D721Med (cell line): ENCODE measurements around the gene C5orf63.

Experiments used
- DNase-seq: peaks from one replicate; pipeline ENCODE4 v3.0.0; 2011; ENCODE audit warnings: low spot score; ENCODE audit not compliant: insufficient read length
- FAIRE-seq: peaks from 2 replicates; lab custom pipeline; 2011; peaks lifted over from hg19 to GRCh38; lab: Jason Lieb, UNC
- TF ChIP-seq, protein P1 (sequence below): IDR thresholded peaks from 2 replicates; pipeline ENCODE4 v1.5.1; 2012; ENCODE audit warnings: mild to moderate bottlenecking, control low read depth; ENCODE audit not compliant: insufficient read depth; ENCODE audit errors: missing control alignments

Gene C5orf63

DNA sequence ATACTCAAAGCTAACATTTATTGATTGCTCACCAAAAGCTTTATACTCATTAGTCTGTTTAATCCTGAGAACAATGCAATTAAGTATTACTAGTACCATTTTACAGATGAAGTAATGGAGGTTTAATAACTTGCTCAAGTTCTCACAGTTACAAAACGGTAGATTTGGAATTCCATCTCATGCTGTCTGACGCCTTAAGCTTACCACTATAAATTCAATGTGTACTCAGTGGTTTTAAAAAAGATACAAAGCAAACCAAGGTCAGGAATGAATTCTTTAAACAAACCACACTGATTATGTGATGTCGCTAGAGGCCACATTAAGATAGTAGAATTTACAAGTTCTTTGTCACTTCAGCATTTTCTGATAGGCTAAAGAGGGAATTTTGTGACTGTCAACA lies 1.2 kb upstream of the C5orf63 start:
- FAIRE-seq: no peak
- no peak for DNase-seq
- TF ChIP-seq, protein P1, sequence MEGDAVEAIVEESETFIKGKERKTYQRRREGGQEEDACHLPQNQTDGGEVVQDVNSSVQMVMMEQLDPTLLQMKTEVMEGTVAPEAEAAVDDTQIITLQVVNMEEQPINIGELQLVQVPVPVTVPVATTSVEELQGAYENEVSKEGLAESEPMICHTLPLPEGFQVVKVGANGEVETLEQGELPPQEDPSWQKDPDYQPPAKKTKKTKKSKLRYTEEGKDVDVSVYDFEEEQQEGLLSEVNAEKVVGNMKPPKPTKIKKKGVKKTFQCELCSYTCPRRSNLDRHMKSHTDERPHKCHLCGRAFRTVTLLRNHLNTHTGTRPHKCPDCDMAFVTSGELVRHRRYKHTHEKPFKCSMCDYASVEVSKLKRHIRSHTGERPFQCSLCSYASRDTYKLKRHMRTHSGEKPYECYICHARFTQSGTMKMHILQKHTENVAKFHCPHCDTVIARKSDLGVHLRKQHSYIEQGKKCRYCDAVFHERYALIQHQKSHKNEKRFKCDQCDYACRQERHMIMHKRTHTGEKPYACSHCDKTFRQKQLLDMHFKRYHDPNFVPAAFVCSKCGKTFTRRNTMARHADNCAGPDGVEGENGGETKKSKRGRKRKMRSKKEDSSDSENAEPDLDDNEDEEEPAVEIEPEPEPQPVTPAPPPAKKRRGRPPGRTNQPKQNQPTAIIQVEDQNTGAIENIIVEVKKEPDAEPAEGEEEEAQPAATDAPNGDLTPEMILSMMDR: no peak

- TF ChIP-seq, protein P1: no peak
- FAIRE-seq (no peak), DNase-seq (no peak)
Observed at GRCh38 chr5:127070243-127070642, 3.1 kb downstream of the C5orf63 start.

GRCh38 chr5:127068493-127069214 lies 4.6 kb downstream of the C5orf63 start:
- DNase-seq: no peak
- TF ChIP-seq, protein P1: no peak
- no peak for FAIRE-seq

GRCh38 chr5:127066721-127067120 lies 6.6 kb downstream of the C5orf63 start:
- DNase-seq (no peak), FAIRE-seq (no peak)
- TF ChIP-seq, protein P1: no peak

DNA sequence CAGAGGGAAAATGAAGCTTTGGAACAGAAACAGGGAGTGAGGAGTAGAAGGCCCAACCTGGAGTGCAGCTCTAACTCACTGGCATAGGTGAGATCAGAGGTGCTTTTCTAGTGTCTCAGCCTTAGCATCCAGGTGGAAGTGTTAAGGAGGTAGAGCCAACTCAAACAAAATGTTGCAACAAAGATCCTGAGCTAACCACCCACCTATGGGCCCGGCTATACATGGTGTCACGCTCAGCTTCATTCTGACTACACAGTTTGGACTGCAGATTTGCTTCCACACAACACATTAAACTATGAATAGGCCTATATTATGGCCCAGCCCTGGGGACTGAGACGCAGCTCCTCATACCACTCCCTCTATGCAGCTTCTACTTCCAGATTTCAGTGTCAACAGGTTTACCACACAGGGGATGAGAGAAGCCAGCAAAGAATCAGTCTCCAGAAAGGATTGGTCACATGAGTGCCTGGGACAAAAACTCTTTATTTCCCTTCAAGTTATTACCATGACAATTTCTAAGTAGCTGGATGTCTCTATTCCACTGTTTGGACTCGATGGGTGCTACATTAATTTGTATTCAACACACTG lies 9.0 kb downstream of the C5orf63 start:
- TF ChIP-seq, protein P1: no peak
- DNase-seq: no peak
- no peak for FAIRE-seq

DNA sequence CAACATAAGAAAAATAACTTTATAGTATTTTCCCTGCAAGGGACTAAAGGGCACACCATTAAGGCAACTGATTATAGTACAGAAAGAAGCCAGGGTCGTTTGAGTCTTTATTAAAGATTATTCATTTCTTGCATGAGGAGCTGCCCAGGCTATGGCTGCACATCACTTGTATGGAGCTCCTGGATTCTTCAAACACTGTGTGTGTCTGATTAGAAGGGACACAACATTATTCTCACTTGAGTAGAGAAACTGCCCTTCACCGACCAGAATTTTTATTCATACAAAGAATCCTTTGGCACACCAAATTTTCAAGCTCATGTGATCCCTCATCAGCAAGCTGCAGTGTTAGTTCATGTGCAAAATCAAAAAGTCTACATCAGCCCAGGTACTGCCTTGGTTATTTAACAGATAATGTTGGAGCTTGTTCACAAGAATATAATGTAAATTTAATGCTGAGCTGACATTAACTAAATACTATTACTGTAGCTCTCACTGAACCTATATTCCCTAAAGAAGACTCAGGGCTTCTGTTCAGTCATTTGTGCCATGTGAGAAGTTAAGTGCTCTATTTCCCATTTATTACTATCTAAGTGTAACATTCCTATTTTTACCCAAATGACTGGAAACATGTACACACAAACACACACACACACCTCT lies 9.9 kb downstream of the C5orf63 start:
- DNase-seq: no peak
- FAIRE-seq: no peak
- TF ChIP-seq, protein P1: no peak
